Esophagus squamous epithelium (tissue), 4 donors: ENCODE data around the gene PLCB3.

Experiments
- CTCF ChIP-seq, 6 experiments: fragments of 450-650 bp in 4 of 6; fragments of 200-600 bp in 2 of 6; sonication (generic) in 2 of 6; IDR thresholded peaks; one replicate each; pipeline ENCODE4 v1.5.1; 2016 to 2019; ENCODE audit warnings: antibody characterized with exemption in 6 of 6, mild to moderate bottlenecking in 4 of 6, moderate library complexity in 4 of 6
- POLR2A ChIP-seq, 4 donors: fragments of 450-650 bp; IDR thresholded peaks; one replicate each; pipeline ENCODE4 v1.6.1; 2017; ENCODE audit warnings: antibody characterized with exemption in 4 of 4, mild to moderate bottlenecking in 4 of 4, moderate library complexity in 3 of 4

GRCh38 chr11:64306563-64306875 is 55.2 kb downstream of the PLCB3 start:
- TF ChIP-seq CTCF (IDR thresholded peaks at IDR 0.05) (no peak), POLR2A (IDR thresholded peaks at IDR 0.05) (no peak)
